NT2/D1 (cell line): ENCODE results near the gene CYP39A1.

Experiments
- SUZ12 ChIP-seq: IDR thresholded peaks from 2 replicates; pipeline ENCODE4 v1.6.1; 2011; ENCODE audit not compliant: insufficient read length, insufficient read depth; ENCODE audit errors: extremely low read depth
- YY1 ChIP-seq: IDR thresholded peaks from 2 replicates; pipeline ENCODE4 v1.6.1; 2011; ENCODE audit not compliant: insufficient read length, insufficient read depth
- ZNF274 ChIP-seq: IDR thresholded peaks from 2 replicates; pipeline ENCODE4 v1.6.1; 2011; ENCODE audit warnings: mild to moderate bottlenecking, low read depth, low read length

GRCh38 chr6:46517202-46517601 lies 135.4 kb downstream of the CYP39A1 start:
- no peak for TF ChIP-seq ZNF274
- no peak for TF ChIP-seq SUZ12
- TF ChIP-seq YY1 = no peak
